Keratinocyte (primary cell): Measurements from ENCODE around the gene NPAS3.

ENCODE experiments used
- CTCF ChIP-seq, 3 experiments: IDR thresholded peaks in 1 of 3; conservative IDR thresholded peaks in 1 of 3; optimal IDR thresholded peaks in 1 of 3; 2 replicates in 2 of 3; 3 replicates in 1 of 3; pipeline versions ENCODE3 to v1.5.1; 2011; ENCODE audit warnings: low read length in 3 of 3, mild to moderate bottlenecking in 3 of 3, moderate library complexity in 2 of 3, control low read depth in 1 of 3, inconsistent platforms in 1 of 3; ENCODE audit not compliant: insufficient read depth in 2 of 3; ENCODE audit errors: extremely low read depth in 1 of 3
- EZH2 ChIP-seq: IDR thresholded peaks from one replicate; pipeline ENCODE4 v1.6.1; 2012; ENCODE audit warnings: inconsistent platforms, mild to moderate bottlenecking, low read length, moderate library complexity

GRCh38 chr14:33404964-33405574, 466.4 kb downstream of the NPAS3 start:
- no peak for TF ChIP-seq CTCF (optimal IDR thresholded peaks at IDR 0.05 in 1 of 3, IDR thresholded peaks at IDR 0.05 in 1 of 3, conservative IDR thresholded peaks at IDR 0.05 in 1 of 3; ENCODE audit: extremely low read depth in 1 of 3, insufficient read depth in 2 of 3, low read length in 3 of 3)
- no peak for TF ChIP-seq EZH2
